HG03103 (cell line): Measurements from ENCODE around the gene NCKAP5.

Experiments used
- ATAC-seq: cut with Tn5 transposase; IDR thresholded peaks from one replicate; pipeline ENCODE4 v1.9.1; 2021; ENCODE audit warnings: low read depth; ENCODE audit not compliant: unreplicated experiment

The NCKAP5 gene

GRCh38 chr2:132980304-132980703, 588.0 kb downstream of the NCKAP5 start:
- ATAC-seq: no peak

DNA sequence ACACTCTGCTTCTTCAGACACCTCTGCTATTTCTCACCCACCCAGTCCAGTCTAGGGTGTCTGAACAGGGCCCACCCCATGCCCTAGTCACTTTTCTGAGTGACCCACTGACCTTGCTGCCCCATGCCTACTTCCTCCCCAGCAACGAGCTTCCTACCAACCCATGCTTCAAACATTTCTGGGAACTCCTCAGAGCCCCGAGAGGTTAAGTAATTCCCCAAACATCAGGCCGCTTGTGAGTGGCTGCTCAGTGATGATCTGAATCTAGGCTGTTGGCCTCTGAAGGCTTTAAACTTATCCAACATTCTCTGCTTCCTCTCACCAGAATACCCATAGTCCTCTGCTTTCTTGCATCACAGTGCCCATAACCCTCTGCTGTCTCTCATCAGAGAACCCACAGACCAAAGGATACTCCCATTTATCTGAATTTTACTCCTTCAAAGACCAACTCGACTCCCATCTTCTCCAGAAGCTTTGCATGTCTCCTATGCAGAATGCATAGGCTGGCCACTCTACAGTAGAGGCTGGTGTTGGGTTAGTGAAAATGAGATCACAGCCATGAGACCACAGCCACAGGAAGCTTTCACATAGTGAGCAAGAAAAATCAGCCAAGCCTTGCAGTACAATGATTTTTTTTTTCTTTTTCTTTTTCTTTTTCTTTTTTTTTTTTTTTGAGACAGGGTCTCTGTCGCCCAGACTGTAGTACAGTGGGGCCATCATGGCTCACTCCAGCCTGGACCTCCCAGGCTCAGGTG, 588.7 kb downstream of the NCKAP5 start:
- peak; percentile 58 for ATAC-seq

DNA sequence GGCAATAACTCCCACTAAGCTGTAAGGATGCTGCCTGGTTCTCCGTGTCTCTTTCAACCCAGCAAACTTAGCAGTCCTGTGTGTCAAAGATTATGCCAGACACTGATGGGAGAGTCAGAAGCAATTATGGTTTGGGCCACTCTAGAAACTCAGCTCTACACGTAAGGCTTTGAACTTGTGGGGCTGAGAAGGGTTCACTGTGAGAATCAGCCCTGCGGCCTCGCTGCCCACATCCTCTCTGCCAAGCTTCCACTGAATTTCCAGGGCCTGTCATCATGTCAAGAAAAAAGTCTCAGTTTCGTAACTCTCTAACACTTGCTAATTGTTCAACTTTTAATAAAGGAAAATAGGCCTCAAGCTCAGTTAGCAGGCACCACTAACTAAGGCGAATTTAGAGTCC, 589.4 kb downstream of the NCKAP5 start:
- ATAC-seq: no peak

- no peak for ATAC-seq
These were observed 590.3 kb downstream of the NCKAP5 start for GRCh38 chr2:132977812-132978529.

- ATAC-seq: no peak
These were observed 592.8 kb downstream of the NCKAP5 start for GRCh38 chr2:132975193-132976105.

- no peak for ATAC-seq
These were observed 593.7 kb downstream of the NCKAP5 start for GRCh38 chr2:132974467-132975095.

DNA sequence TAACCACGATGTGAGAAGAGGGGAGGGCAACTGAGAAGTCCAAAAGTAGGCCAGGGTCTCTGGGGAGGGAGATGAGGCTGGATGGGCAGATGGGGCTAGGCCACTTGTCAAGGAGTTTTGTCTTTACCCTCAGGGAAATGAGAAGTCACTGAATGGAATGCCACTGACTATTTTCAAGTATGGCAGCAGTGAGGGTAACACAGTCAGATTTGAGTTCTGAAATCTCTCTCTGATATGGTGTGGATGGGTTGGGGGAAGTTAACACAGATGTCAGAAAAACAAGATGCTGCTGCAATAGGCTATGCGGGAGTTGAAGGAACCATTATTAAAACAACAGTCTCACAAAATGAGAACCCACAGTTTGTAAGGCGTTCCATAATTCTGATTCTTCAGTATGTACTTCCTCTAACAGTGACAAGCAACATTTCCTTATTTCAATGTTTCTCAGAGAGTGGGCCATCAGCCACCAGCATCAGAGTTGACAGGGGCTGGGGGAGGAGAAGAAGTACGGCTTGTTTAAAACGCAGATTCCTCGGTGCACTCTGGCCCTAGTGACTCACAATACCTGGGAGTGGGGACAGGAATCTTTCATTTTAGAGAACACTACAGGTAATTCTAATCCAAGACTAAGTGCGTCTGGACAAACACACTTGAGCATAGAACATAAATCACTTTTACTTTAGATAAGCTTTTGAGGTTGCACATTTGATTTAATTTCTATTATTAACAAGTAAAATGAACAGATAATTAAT, 596.8 kb downstream of the NCKAP5 start:
- no peak for ATAC-seq

DNA sequence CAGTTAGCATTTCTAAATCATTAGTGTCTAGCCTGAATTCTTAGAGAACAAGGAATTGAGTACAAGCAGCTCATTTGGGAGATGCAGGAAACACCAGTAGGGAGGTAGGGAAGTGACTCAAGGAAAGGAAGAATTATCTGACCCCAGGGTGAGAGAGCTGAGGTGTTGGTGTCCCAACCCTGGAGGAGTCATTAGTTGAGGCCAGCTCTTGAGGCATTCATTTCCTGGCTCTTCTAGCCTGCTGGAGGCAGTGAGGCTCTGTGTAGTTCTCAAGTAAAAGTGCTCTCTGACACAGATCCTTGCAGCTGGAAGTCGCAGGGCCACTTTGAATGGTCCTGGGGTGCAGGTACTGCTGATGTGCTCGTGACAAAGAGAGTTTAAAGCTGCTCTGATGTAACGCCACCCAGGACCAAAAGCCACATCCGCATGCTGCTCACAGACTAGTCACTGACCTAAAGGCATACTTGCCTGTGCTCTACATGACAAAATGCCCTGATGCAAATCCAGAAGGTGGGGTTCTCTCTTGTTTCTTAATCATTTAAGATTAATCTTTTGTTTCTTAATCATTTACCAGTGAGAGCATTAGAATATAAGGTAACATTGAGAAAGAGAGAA, 598.8 kb downstream of the NCKAP5 start:
- ATAC-seq: no peak

DNA sequence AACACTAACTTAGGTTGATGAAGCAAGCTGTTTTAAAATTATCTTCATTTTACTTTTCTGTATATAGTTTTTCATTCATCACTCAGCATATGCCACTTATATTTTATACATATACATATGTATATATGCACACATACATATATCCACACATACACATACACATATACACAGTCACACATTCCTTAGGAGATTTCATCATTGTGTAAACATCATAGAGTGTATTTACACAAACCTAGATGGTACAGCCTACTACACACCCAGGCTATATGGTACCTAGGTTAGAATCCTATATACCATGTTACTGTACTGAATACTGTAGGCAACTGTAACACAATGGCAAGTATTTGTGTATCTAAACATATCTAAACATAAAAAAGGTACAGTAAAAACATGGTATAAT, 602.8 kb downstream of the NCKAP5 start:
- no peak for ATAC-seq

DNA sequence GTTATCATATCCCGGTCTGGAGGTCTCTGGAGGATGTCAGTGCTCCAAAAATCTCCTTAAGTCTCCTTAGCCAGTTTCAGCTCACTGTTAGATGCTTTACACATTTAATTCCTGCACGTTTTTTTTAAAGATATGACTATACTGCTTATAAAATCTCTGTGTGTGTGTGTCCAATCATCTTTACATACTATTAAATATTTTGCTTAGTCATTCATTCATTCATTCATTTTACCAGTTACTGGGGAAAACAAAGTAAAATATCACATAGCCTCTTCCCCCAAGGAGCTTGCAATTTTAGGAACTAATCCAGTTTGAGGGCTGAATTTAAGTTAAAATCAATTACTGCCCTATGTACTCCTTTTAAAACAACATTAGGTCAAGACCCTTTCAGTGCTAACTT, 605.1 kb downstream of the NCKAP5 start:
- no peak for ATAC-seq

DNA sequence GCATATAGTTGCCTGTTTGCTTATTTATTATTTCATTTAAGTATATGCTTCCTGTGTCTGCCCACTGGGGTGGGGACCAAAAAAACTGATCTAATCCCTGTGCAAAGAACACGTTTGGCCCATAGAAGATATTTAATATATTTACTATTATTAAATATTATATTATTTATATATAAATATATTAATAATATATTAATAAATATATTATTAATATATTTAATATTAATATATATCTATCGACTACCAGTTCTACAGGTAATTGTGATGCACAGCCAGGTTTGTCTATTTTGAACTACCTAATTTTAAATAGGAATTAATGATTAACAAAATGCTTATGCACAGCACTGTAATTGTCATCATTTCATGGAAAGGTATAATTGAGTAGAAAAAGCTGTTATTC, 609.4 kb downstream of the NCKAP5 start:
- ATAC-seq: no peak

DNA sequence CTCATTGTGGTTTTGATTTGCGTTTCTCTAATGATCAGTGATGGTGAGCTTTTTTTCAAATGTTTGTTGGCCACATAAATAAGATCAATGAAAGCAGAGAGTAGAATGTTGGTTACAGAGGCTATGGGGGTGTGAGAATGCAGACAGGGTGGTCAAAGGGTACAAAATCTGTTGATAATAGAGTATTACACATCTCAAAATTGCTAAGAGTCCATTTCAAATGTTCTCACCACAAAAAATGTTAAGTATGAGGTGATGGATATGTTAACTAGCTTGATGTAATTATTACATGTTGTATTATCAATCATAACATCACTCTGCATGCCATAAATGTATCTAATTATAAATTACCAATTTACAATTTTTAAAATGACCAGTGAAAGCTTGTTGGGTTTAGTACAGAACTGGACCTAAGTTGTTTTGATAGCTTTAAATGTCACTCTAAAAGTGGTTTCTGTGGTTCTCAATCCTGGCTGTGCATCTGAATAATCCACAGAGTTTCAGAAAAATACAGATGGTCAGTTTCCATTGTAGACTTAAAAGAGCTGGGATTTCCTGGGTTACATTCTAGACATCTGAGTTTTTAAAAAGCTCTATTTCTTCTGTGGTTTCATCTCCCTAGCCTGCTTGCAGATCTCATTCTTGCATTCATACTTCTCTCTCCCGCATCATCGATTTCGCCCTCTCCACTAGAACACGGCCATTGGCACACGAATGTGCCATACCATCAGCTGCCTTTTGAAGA, 612.2 kb downstream of the NCKAP5 start:
- ATAC-seq: no peak

GRCh38 chr2:132953771-132954170, 614.5 kb downstream of the NCKAP5 start:
- ATAC-seq: peak; percentile 91

DNA sequence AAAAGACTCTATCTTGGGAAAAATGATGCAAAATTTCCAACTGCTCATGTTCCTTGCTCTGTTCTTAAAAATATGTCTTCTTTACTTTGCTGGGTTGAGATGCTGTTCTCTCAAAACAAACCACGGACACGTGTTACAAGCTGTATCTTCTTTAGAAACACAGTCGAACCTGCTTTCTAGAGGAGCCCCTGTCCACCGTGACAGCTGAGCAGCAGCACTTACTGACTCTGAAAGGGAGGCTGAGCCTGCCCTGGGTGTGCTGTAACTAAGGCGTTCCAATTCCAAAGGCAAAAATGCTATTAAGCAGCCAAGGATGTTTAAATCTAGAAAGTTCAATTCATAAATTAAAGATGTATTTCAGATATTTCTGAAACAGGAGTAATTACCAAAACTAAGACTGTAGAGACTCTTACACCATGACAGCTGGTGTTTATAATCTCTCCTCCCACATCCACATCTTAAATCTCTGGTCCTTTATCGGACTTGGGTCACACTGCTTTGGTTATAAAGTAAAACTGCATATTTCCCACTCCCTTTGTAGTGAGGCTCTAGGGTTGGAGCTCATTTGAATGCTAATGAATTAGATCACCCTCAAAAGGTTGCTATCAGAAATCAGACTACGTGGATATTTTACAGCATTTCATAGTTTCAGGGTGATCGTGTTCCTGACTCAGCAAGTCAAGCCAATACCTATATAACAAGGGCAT, 617.1 kb downstream of the NCKAP5 start:
- no peak for ATAC-seq

GRCh38 chr2:132949108-132949507, 619.2 kb downstream of the NCKAP5 start:
- ATAC-seq: no peak

- no peak for ATAC-seq
These were observed 620.1 kb downstream of the NCKAP5 start for GRCh38 chr2:132948211-132948610.

GRCh38 chr2:132943829-132944228, 624.4 kb downstream of the NCKAP5 start:
- no peak for ATAC-seq

DNA sequence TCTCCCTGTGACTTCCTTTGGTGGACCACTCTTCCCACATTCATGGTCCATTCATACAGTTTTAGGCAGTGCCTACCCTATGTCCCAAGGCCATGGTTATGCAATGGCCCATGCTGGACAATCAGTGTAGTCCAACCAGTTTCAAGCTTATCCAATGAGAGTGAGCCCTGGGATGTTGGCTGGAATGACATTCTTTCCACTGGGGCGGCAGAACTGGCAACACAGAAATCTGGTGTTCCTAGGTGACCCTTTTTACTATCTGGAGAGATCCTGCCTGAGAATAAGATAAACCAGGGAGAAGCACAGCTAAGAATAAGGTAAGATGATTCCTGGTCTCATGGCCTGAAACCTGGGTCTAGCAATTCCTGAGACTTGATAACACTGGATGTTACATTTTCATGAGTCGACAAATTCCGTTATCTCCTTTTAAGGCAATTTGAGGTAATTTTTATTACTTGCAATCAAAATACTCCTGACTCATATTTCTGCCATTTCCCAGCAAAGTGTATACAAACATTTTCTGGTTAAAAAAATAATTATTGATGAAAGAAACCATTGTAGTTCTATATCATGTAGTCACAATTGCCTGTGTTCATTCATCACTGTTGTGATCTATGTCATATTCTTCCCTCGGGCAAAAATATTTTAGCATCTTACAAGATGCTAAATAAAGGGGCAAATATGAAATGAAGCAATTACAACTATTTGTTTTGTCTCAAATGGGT, 626.8 kb downstream of the NCKAP5 start:
- no peak for ATAC-seq
